ENCODE data around the gene PIGS. TPM values are rescaled to one million over a fixed set of nuclear protein-coding genes. Genes with fewer than 3 reads are reported as not detected.

The PIGS gene
- total and polyA plus RNA-seq, 2 of the 13 experiments (the other 11 are each of a cell fraction or from before 2014, with no cell fraction given) = 31.7 to 42.6 TPM

GRCh38 chr17:28576758-28577465 lies 5.6 kb upstream of the PIGS start, which contains the start of gene ALDOC (continued):
- no peak; the same call in 1 of the 2 replicates for TF ChIP-seq KLF12 (CRISPR knock-in tag; IDR thresholded peaks at IDR 0.05; ENCODE audit: borderline replicate concordance)
- TF ChIP-seq KLF16 (CRISPR knock-in tag; IDR thresholded peaks at IDR 0.05) = peak in 1 of 2 experiments; percentile 75; a peak in 1 of 4 replicates
- TF ChIP-seq USF2 (IDR thresholded peaks at IDR 0.05; ENCODE audit: low read depth, low read length) = no peak; the same call in 1 of the 2 replicates
- TF ChIP-seq USF2 (CRISPR knock-in tag; IDR thresholded peaks at IDR 0.05; ENCODE audit: borderline replicate concordance) = peak; percentile 83; the same call in 1 of the 2 replicates
- peak; percentile 54; the same call in 1 of the 2 replicates for TF ChIP-seq ELF1 (CRISPR knock-in tag; IDR thresholded peaks at IDR 0.05)
- TF ChIP-seq TEAD2 (CRISPR knock-in tag; IDR thresholded peaks at IDR 0.05) = no peak; the same call in 1 of the 2 replicates
- 0 out of 2 replicates have a peak, but pooled peaks have one; percentile 4 for TF ChIP-seq THAP9 (CRISPR knock-in tag; IDR thresholded peaks at IDR 0.05; ENCODE audit: borderline replicate concordance)
- peak; percentile 67; the same call in 1 of the 2 replicates for TF ChIP-seq THRA (CRISPR knock-in tag; IDR thresholded peaks at IDR 0.05; ENCODE audit: borderline replicate concordance)
- peak; percentile 58; the same call in 1 of the 2 replicates for TF ChIP-seq ZNF709 (CRISPR knock-in tag; IDR thresholded peaks at IDR 0.05)
- peak; percentile 47; the same call in 1 of the 2 replicates for TF ChIP-seq ZNF619 (CRISPR knock-in tag; IDR thresholded peaks at IDR 0.05)
- peak; percentile 64; the same call in 1 of the 2 replicates for TF ChIP-seq FOXO1 (CRISPR knock-in tag; IDR thresholded peaks at IDR 0.05)
- peak; percentile 44; the same call in 1 of the 2 replicates for TF ChIP-seq ZMYM4 (CRISPR knock-in tag; IDR thresholded peaks at IDR 0.05)
- no peak for TF ChIP-seq PHF5A (CRISPR knock-in tag; IDR thresholded peaks at IDR 0.05; ENCODE audit: low read depth, unreplicated experiment)
- peak; percentile 82; the same call in 1 of the 2 replicates for TF ChIP-seq TFDP1 (CRISPR knock-in tag; IDR thresholded peaks at IDR 0.05; ENCODE audit: borderline replicate concordance)
- no peak for TF ChIP-seq PBX3 (CRISPR knock-in tag; IDR thresholded peaks at IDR 0.05; ENCODE audit: borderline replicate concordance)
- TF ChIP-seq TGIF2 (CRISPR knock-in tag; IDR thresholded peaks at IDR 0.05) = 0 out of 2 replicates have a peak, but pooled peaks have one; percentile 53
- no peak for TF ChIP-seq FOSL1 (CRISPR knock-in tag; IDR thresholded peaks at IDR 0.05; ENCODE audit: borderline replicate concordance)
- TF ChIP-seq GABPB1 (CRISPR knock-in tag; IDR thresholded peaks at IDR 0.05) = peak; percentile 60; the same call in 1 of the 2 replicates
